H9 (cell line): ENCODE measurements around the gene BMP2K. TPM values are rescaled to one million over a fixed set of nuclear protein-coding genes. Genes with fewer than 3 reads are reported as not detected.

ENCODE experiments used
- DNase-seq: peaks from one replicate; pipeline ENCODE4 v3.0.0-alpha.2; 2017
- H2AFZ ChIP-seq: one replicate; pipeline ENCODE4 v1.6.1; 2013; ENCODE audit warnings: mild to moderate bottlenecking, low read length, control low read depth, moderate library complexity
- H2AK5ac ChIP-seq: 2 replicates; pipeline ENCODE4 v1.6.1; 2013; ENCODE audit warnings: low read length, control low read depth, mixed read lengths; ENCODE audit not compliant: insufficient read length
- H2BK120ac ChIP-seq: one replicate; pipeline ENCODE4 v1.6.1; 2013; ENCODE audit warnings: low read depth, mild to moderate bottlenecking, low read length, control low read depth, inconsistent platforms; ENCODE audit not compliant: poor library complexity, severe bottlenecking
- H2BK12ac ChIP-seq: 2 replicates; pipeline ENCODE4 v1.6.1; 2013; ENCODE audit warnings: low read length, control low read depth, mixed read lengths, low read depth; ENCODE audit not compliant: insufficient read length
- H2BK15ac ChIP-seq: 2 replicates; pipeline ENCODE4 v1.6.1; 2013; ENCODE audit warnings: low read depth, low read length, control low read depth
- H2BK20ac ChIP-seq: one replicate; pipeline ENCODE4 v1.6.1; 2013; ENCODE audit warnings: low read depth, mild to moderate bottlenecking, low read length, control low read depth, inconsistent platforms; ENCODE audit not compliant: poor library complexity, severe bottlenecking
- H2BK5ac ChIP-seq: 2 replicates; pipeline ENCODE4 v1.6.1; 2013; ENCODE audit warnings: low read length, control low read depth, mixed read lengths; ENCODE audit not compliant: insufficient read length
- H3K14ac ChIP-seq: 2 replicates; pipeline ENCODE4 v1.6.1; 2013; ENCODE audit warnings: low read length, control low read depth; ENCODE audit not compliant: insufficient read depth
- H3K18ac ChIP-seq: 2 replicates; pipeline ENCODE4 v1.6.1; 2013; ENCODE audit warnings: low read depth, mild to moderate bottlenecking, mixed read lengths, low read length, control low read depth; ENCODE audit not compliant: insufficient read length
- H3K23ac ChIP-seq: 2 replicates; pipeline ENCODE4 v1.6.1; 2013; ENCODE audit warnings: low read length, control low read depth, mixed read lengths, low read depth; ENCODE audit not compliant: insufficient read length
- H3K23me2 ChIP-seq: 2 replicates; pipeline ENCODE4 v1.6.1; 2013; ENCODE audit warnings: low read depth, mild to moderate bottlenecking, mixed read lengths, low read length, control low read depth; ENCODE audit not compliant: insufficient read length, poor library complexity, severe bottlenecking
- H3K27ac ChIP-seq: 2 replicates; pipeline ENCODE4 v1.5.1; 2013; ENCODE audit warnings: low read length, control low read depth, mixed read lengths, low read depth; ENCODE audit not compliant: insufficient read length
- H3K27me3 ChIP-seq: 2 replicates; pipeline ENCODE4 v1.6.1; 2013; ENCODE audit warnings: low read length, control low read depth, inconsistent platforms; ENCODE audit not compliant: insufficient read depth
- H3K4ac ChIP-seq: 2 replicates; pipeline ENCODE4 v1.6.1; 2013; ENCODE audit warnings: low read depth, mild to moderate bottlenecking, control low read depth, inconsistent platforms, low read length, moderate library complexity
- H3K4me1 ChIP-seq: 2 replicates; pipeline ENCODE4 v1.6.1; 2013; ENCODE audit warnings: low read length, control low read depth, inconsistent platforms; ENCODE audit not compliant: insufficient read depth
- H3K4me2 ChIP-seq: 2 replicates; pipeline ENCODE4 v1.6.1; 2013; ENCODE audit warnings: low read length, control low read depth, mixed read lengths; ENCODE audit not compliant: insufficient read length, insufficient read depth
- H3K56ac ChIP-seq: 2 replicates; pipeline ENCODE4 v1.6.1; 2013; ENCODE audit warnings: low read depth, mild to moderate bottlenecking, mixed read lengths, low read length, control low read depth; ENCODE audit not compliant: insufficient read length
- H3K79me1 ChIP-seq: 2 replicates; pipeline ENCODE4 v1.6.1; 2013; ENCODE audit warnings: low read depth, mild to moderate bottlenecking, moderate library complexity, low read length, control low read depth, inconsistent platforms; ENCODE audit not compliant: insufficient read depth, poor library complexity, severe bottlenecking
- H3K79me2 ChIP-seq: 2 replicates; pipeline ENCODE4 v1.6.1; 2013; ENCODE audit warnings: low read length, control low read depth, inconsistent platforms; ENCODE audit not compliant: insufficient read depth
- H3K9ac ChIP-seq: 2 replicates; pipeline ENCODE4 v1.6.1; 2013; ENCODE audit warnings: low read length, control low read depth, mixed read lengths; ENCODE audit not compliant: insufficient read length; ENCODE audit errors: extremely low read depth
- H3K9me3 ChIP-seq: one replicate; pipeline ENCODE4 v1.6.1; 2013; ENCODE audit warnings: low read depth, low read length, inconsistent platforms; ENCODE audit not compliant: control insufficient read depth
- H3T11ph ChIP-seq: one replicate; pipeline ENCODE4 v1.6.1; 2013; ENCODE audit warnings: mild to moderate bottlenecking, low read length, control low read depth, inconsistent platforms
- H4K20me1 ChIP-seq: one replicate; pipeline ENCODE4 v1.6.1; 2013; ENCODE audit not compliant: control insufficient read depth, insufficient read length, insufficient read depth
- H4K5ac ChIP-seq: 2 replicates; pipeline ENCODE4 v1.6.1; 2013; ENCODE audit warnings: low read depth, mild to moderate bottlenecking, mixed read lengths, low read length, control low read depth; ENCODE audit not compliant: insufficient read length
- H4K8ac ChIP-seq: replicated peaks from 2 replicates; pipeline ENCODE4 v1.6.1; 2013; ENCODE audit warnings: low read length, control low read depth, mixed read lengths, low read depth; ENCODE audit not compliant: insufficient read length
- H4K91ac ChIP-seq: 2 replicates; pipeline ENCODE4 v1.6.1; 2013; ENCODE audit warnings: low read depth, mild to moderate bottlenecking, moderate library complexity, mixed read lengths, low read length, control low read depth; ENCODE audit not compliant: insufficient read length
- H3K27ac Mint-ChIP-seq, 3 experiments: 2 replicates in 2 of 3; 3 replicates in 1 of 3; pipeline ENCODE4 v1.8.0; 2020 to 2021; ENCODE audit warnings: mixed read lengths in 3 of 3, mild to moderate bottlenecking in 1 of 3, moderate library complexity in 1 of 3
- H3K27me3 Mint-ChIP-seq: 2 replicates; pipeline ENCODE4 v1.8.0; 2021; ENCODE audit warnings: low read depth, mild to moderate bottlenecking, moderate library complexity, mixed read lengths
- H3K36me3 Mint-ChIP-seq, 3 experiments: 2 replicates in 2 of 3; 3 replicates in 1 of 3; pipeline ENCODE4 v1.8.0; 2020 to 2021; ENCODE audit warnings: low read depth in 3 of 3, mixed read lengths in 3 of 3; ENCODE audit not compliant: insufficient read depth in 1 of 3
- H3K4me1 Mint-ChIP-seq, 2 experiments: 2 replicates each; pipeline ENCODE4 v1.8.0; 2020; ENCODE audit warnings: mixed read lengths in 2 of 2
- H3K4me3 Mint-ChIP-seq, 2 experiments: 2 replicates in 1 of 2; 3 replicates in 1 of 2; pipeline ENCODE4 v1.8.0; 2020 to 2021; ENCODE audit warnings: mild to moderate bottlenecking in 2 of 2, mixed read lengths in 2 of 2, moderate library complexity in 1 of 2
- H3K9me3 Mint-ChIP-seq, 2 experiments: 2 replicates in 1 of 2; 3 replicates in 1 of 2; pipeline ENCODE4 v1.8.0; 2020; ENCODE audit warnings: mild to moderate bottlenecking in 2 of 2, mixed read lengths in 2 of 2, moderate library complexity in 1 of 2
- WGBS: extraction: QIAGEN DNeasy Blood & Tissue Kit; methylation state at CpG from one replicate; pipeline ENCODE4 v1.1.7; 2013; ENCODE audit warnings: missing lambda C conversion rate, low lambda C conversion rate, mixed read lengths; ENCODE audit not compliant: insufficient read length; ENCODE audit errors: extremely low coverage; 5-methylcytosine and 5-hydroxymethylcytosine counted together
- total RNA-seq: library from RNA; stranded (reverse); gene quantifications from 2 replicates; pipeline ENCODE4 v1.2.1, GENCODE V29; 2021
- TF ChIP-seq, protein P1 (sequence below): fragments of 200-600 bp; sonication (generic); conservative IDR thresholded peaks from 3 replicates; pipeline ENCODE4 v1.8.0; 2021; ENCODE audit warnings: antibody characterized with exemption, mild to moderate bottlenecking

BMP2K gene
- total RNA-seq, 1 experiment from 2014 or later: 26.4 TPM

DNA sequence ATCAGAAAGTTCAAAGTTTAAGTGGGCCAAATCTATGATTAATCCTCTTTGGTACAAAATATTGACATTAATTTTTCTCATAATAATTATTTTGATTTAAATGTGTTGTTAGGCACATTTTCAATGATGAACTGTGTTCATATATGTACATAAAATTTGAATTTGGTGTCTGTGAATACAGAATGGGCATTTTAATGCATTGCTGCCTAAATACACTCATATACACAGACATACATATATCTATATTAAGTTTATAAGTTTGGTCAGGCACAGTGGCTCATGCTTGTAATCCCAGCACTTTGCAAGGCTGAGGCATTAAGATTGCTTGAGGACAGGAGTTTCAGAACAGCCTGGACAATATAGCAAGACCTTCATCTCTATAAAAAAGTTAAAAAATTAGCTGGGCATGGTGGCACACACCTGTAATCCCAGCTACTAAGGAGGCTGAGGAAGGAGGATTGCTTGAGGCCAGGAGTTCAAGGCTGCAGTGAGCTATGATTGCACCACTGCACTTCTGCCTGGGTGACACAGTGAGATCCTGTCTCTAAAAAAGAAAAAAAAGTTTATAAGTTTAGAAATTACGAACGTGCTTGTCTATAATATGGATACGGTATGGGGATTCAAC lies 12.3 kb upstream of the BMP2K start:
- H3K27ac ChIP-seq: no peak overlapping the region
- H2BK5ac ChIP-seq: no peak overlapping the region
- no peak overlapping the region for H3K23ac ChIP-seq
- no peak overlapping the region for H3K4ac ChIP-seq
- H3T11ph ChIP-seq: no peak overlapping the region
- no peaks in the 10 kb centered on the region for H3K4me1 ChIP-seq
- no peaks in the 10 kb centered on the region for H3K23me2 ChIP-seq
- H3K79me2 ChIP-seq: no peaks in the 10 kb centered on the region
- H3K14ac ChIP-seq: no peak overlapping the region
- H3K18ac ChIP-seq: no peak overlapping the region
- no peak overlapping the region for H2AFZ ChIP-seq
- no peak overlapping the region for H3K9ac ChIP-seq
- Mint-ChIP-seq H3K4me3 (no peak overlapping the region), H3K9me3 (no peaks in the 10 kb centered on the region), H3K36me3 (no peaks in the 10 kb centered on the region), H3K27ac (no peak overlapping the region), H3K27me3 (no peaks in the 10 kb centered on the region), H3K4me1 (peaks cover 5 to 7% of the 10 kb centered on the region in 2 experiments)
- WGBS: 100% methylated on average over 3 of the region's 3 CpGs
- no peak overlapping the region for H3K4me2 ChIP-seq
- H3K56ac ChIP-seq: no peak overlapping the region
- no peak overlapping the region for H2BK120ac ChIP-seq
- no peak overlapping the region for H4K8ac ChIP-seq
- H3K79me1 ChIP-seq: no peaks in the 10 kb centered on the region
- no peak overlapping the region for H4K5ac ChIP-seq
- H2BK15ac ChIP-seq: no peak overlapping the region
- H2BK20ac ChIP-seq: no peak overlapping the region
- TF ChIP-seq, protein P1, sequence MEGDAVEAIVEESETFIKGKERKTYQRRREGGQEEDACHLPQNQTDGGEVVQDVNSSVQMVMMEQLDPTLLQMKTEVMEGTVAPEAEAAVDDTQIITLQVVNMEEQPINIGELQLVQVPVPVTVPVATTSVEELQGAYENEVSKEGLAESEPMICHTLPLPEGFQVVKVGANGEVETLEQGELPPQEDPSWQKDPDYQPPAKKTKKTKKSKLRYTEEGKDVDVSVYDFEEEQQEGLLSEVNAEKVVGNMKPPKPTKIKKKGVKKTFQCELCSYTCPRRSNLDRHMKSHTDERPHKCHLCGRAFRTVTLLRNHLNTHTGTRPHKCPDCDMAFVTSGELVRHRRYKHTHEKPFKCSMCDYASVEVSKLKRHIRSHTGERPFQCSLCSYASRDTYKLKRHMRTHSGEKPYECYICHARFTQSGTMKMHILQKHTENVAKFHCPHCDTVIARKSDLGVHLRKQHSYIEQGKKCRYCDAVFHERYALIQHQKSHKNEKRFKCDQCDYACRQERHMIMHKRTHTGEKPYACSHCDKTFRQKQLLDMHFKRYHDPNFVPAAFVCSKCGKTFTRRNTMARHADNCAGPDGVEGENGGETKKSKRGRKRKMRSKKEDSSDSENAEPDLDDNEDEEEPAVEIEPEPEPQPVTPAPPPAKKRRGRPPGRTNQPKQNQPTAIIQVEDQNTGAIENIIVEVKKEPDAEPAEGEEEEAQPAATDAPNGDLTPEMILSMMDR: no peak
- H4K91ac ChIP-seq: no peak overlapping the region
- no peaks in the 10 kb centered on the region for H3K27me3 ChIP-seq
- H2BK12ac ChIP-seq: no peak overlapping the region
- DNase-seq: no peak
- no peaks in the 10 kb centered on the region for H4K20me1 ChIP-seq
- H3K9me3 ChIP-seq: no peaks in the 10 kb centered on the region
- H2AK5ac ChIP-seq: no peak overlapping the region
